H1 (cell line): ENCODE measurements around the gene NOX5. TPM values are rescaled to one million over a fixed set of nuclear protein-coding genes. Genes with fewer than 3 reads are reported as not detected.

Experiments
- CTCF ChIA-PET: fragments of 300-600 bp; sonication (Branson Sonifier 250); formaldehyde crosslinking; loops from one replicate; lab custom pipeline; 2021; ENCODE audit not compliant: partially characterized antibody; lab: Charles Lee
- POLR2A ChIA-PET: fragments of 300-600 bp; sonication (Branson Sonifier 250); formaldehyde crosslinking; loops from one replicate; lab custom pipeline; 2021; ENCODE audit warnings: inconsistent platforms; ENCODE audit not compliant: partially characterized antibody; lab: Charles Lee
- DNase-seq, 2 experiments: peaks; one replicate each; pipeline versions ENCODE4 v3.0.0 to v3.0.0-alpha.2; 2010 to 2022; ENCODE audit warnings: low spot score in 2 of 2, low read depth in 1 of 2, mixed read lengths in 1 of 2
- FAIRE-seq: peaks from 2 replicates; lab custom pipeline; 2011; peaks lifted over from hg19 to GRCh38; lab: Jason Lieb, UNC
- H2AFZ ChIP-seq: 2 replicates; pipeline ENCODE4 v1.8.1; 2012; ENCODE audit warnings: low read length, inconsistent platforms
- H2AK5ac ChIP-seq: 2 replicates; pipeline ENCODE4 v1.6.1; 2013; ENCODE audit warnings: low read depth, low read length
- H2BK120ac ChIP-seq: replicated peaks from 2 replicates; pipeline ENCODE3; 2013; ENCODE audit warnings: low read depth, low read length, inconsistent platforms
- H2BK12ac ChIP-seq: 2 replicates; pipeline ENCODE4 v1.6.1; 2013; ENCODE audit warnings: low read depth, low read length
- H2BK15ac ChIP-seq: 2 replicates; pipeline ENCODE4 v1.6.1; 2013; ENCODE audit warnings: low read length
- H2BK20ac ChIP-seq: 2 replicates; pipeline ENCODE4 v1.6.1; 2013; ENCODE audit warnings: low read length
- H2BK5ac ChIP-seq: 2 replicates; pipeline ENCODE4 v1.6.1; 2013; ENCODE audit warnings: low read depth, low read length
- H3K14ac ChIP-seq: 2 replicates; pipeline ENCODE4 v1.6.1; 2013; ENCODE audit warnings: inconsistent platforms; ENCODE audit not compliant: insufficient read length
- H3K18ac ChIP-seq: 2 replicates; pipeline ENCODE4 v1.6.1; 2013; ENCODE audit warnings: low read length; ENCODE audit errors: extremely low read depth
- H3K23ac ChIP-seq: 2 replicates; pipeline ENCODE4 v1.6.1; 2013; ENCODE audit warnings: inconsistent platforms; ENCODE audit not compliant: insufficient read length
- H3K23me2 ChIP-seq: 2 replicates; pipeline ENCODE4 v1.6.1; 2013; ENCODE audit warnings: low read depth, low read length
- H3K27ac ChIP-seq: 2 replicates; pipeline ENCODE4 v1.6.1; 2011; ENCODE audit warnings: low read depth, low read length, inconsistent platforms
- H3K27me3 ChIP-seq, 4 experiments: replicated peaks in 1 of 4; 1 replicate in 1 of 4; 2 replicates in 3 of 4; pipeline versions ENCODE4 v1.6.1 to v1.8.1; 2011 to 2013; ENCODE audit warnings: low read length in 3 of 4, mild to moderate bottlenecking in 3 of 4, inconsistent platforms in 2 of 4, mixed read lengths in 2 of 4, moderate library complexity in 1 of 4; ENCODE audit not compliant: control insufficient read depth in 3 of 4, insufficient read depth in 3 of 4; ENCODE audit errors: extremely low read depth in 1 of 4
- H3K36me3 ChIP-seq, 4 experiments: 2 replicates each; pipeline versions ENCODE4 v1.6.1 to v1.8.1; 2011 to 2013; ENCODE audit warnings: mild to moderate bottlenecking in 4 of 4, low read length in 3 of 4, moderate library complexity in 2 of 4, control low read depth in 1 of 4, inconsistent platforms in 1 of 4; ENCODE audit not compliant: insufficient read depth in 4 of 4, control insufficient read depth in 2 of 4
- H3K4ac ChIP-seq: replicated peaks from 2 replicates; pipeline ENCODE3; 2013; ENCODE audit warnings: low read length, low read depth, mixed read lengths, inconsistent platforms; ENCODE audit not compliant: insufficient read length
- H3K4me1 ChIP-seq, 4 experiments: replicated peaks in 1 of 4; 1 replicate in 1 of 4; 2 replicates in 3 of 4; pipeline versions ENCODE4 v1.6.1 to v1.8.1; 2011 to 2013; ENCODE audit warnings: low read length in 3 of 4, inconsistent platforms in 2 of 4, mixed read lengths in 1 of 4; ENCODE audit not compliant: insufficient read depth in 4 of 4, control insufficient read depth in 3 of 4
- H3K4me2 ChIP-seq, 2 experiments: 2 replicates each; pipeline versions ENCODE4 v1.6.1 to v1.8.1; 2011 to 2013; ENCODE audit warnings: low read depth in 2 of 2, low read length in 2 of 2, control low read depth in 1 of 2, inconsistent platforms in 1 of 2, mild to moderate bottlenecking in 1 of 2; ENCODE audit not compliant: insufficient read depth in 1 of 2
- H3K4me3 ChIP-seq, 4 experiments: fragments of 200-600, 300-600 bp in 1 of 4; sonication (generic), shearing (Covaris generic), sonication (Bioruptor Twin) in 1 of 4; 2 replicates each; pipeline versions ENCODE4 v1.5.1 to v1.8.1; 2011 to 2016; ENCODE audit warnings: low read length in 4 of 4, low read depth in 3 of 4, control low read depth in 2 of 4, inconsistent platforms in 2 of 4, mild to moderate bottlenecking in 2 of 4, mixed read lengths in 1 of 4, moderate library complexity in 1 of 4; ENCODE audit not compliant: insufficient read depth in 2 of 4; ENCODE audit errors: extremely low read depth in 1 of 4
- H3K56ac ChIP-seq: replicated peaks from 2 replicates; pipeline ENCODE3; 2013; ENCODE audit warnings: low read depth, mild to moderate bottlenecking, mixed read lengths, low read length, inconsistent platforms; ENCODE audit not compliant: insufficient read length
- H3K79me1 ChIP-seq: 2 replicates; pipeline ENCODE4 v1.6.1; 2013; ENCODE audit warnings: low read depth, low read length, control low read depth
- H3K79me2 ChIP-seq, 2 experiments: 2 replicates each; pipeline versions ENCODE4 v1.6.1 to v1.8.1; 2012 to 2013; ENCODE audit warnings: low read length in 2 of 2, mild to moderate bottlenecking in 2 of 2, inconsistent platforms in 1 of 2; ENCODE audit not compliant: insufficient read depth in 2 of 2, control insufficient read depth in 1 of 2
- H3K9ac ChIP-seq, 4 experiments: replicated peaks in 1 of 4; 1 replicate in 1 of 4; 2 replicates in 3 of 4; pipeline versions ENCODE4 v1.6.1 to v1.8.1; 2011 to 2013; ENCODE audit warnings: low read depth in 3 of 4, low read length in 3 of 4, control low read depth in 2 of 4, mild to moderate bottlenecking in 2 of 4, moderate library complexity in 2 of 4, inconsistent platforms in 1 of 4; ENCODE audit errors: extremely low read depth in 1 of 4
- H3K9me3 ChIP-seq, 2 experiments: 2 replicates each; pipeline versions ENCODE4 v1.6.1 to v1.8.1; 2012 to 2013; ENCODE audit warnings: mild to moderate bottlenecking in 2 of 2, moderate library complexity in 2 of 2, control low read depth in 1 of 2, inconsistent platforms in 1 of 2, low read depth in 1 of 2, low read length in 1 of 2, mixed read lengths in 1 of 2; ENCODE audit not compliant: insufficient read depth in 2 of 2
- H4K20me1 ChIP-seq, 2 experiments: replicated peaks in 1 of 2; 2 replicates each; pipeline versions ENCODE3 to v1.8.1; 2011 to 2013; ENCODE audit warnings: inconsistent platforms in 2 of 2, low read length in 2 of 2, mild to moderate bottlenecking in 1 of 2; ENCODE audit not compliant: insufficient read depth in 2 of 2, control insufficient read depth in 1 of 2
- H4K5ac ChIP-seq: 2 replicates; pipeline ENCODE4 v1.6.1; 2013; ENCODE audit warnings: low read length, low read depth, mixed read lengths, inconsistent platforms; ENCODE audit not compliant: insufficient read length
- H4K8ac ChIP-seq: 2 replicates; pipeline ENCODE4 v1.8.0; 2013; ENCODE audit warnings: mild to moderate bottlenecking, moderate library complexity, low read length, inconsistent platforms; ENCODE audit not compliant: insufficient read depth; ENCODE audit errors: extremely low read depth
- H4K91ac ChIP-seq: replicated peaks from 2 replicates; pipeline ENCODE3; 2013; ENCODE audit warnings: low read length, mixed read lengths, inconsistent platforms; ENCODE audit not compliant: insufficient read length
- CHD1 ChIP-seq: IDR thresholded peaks from 2 replicates; pipeline ENCODE4 v1.6.1; 2012; ENCODE audit warnings: low read depth, low read length, improper control_type of control experiment
- CREB1 ChIP-seq: IDR thresholded peaks from 2 replicates; pipeline ENCODE4 v1.6.1; 2012; ENCODE audit warnings: inconsistent platforms
- CTCF ChIP-seq, 3 experiments: IDR thresholded peaks; 1 replicate in 2 of 3; 2 replicates in 1 of 3; pipeline versions ENCODE4 v1.5.1 to v1.6.1; 2011; ENCODE audit warnings: low read length in 3 of 3, mild to moderate bottlenecking in 3 of 3, inconsistent platforms in 2 of 3, low read depth in 1 of 3, moderate library complexity in 1 of 3; ENCODE audit not compliant: insufficient read depth in 1 of 3; ENCODE audit errors: control extremely low read depth in 1 of 3
- JUN ChIP-seq: IDR thresholded peaks from 2 replicates; pipeline ENCODE4 v1.6.1; 2011; ENCODE audit warnings: low read depth, mild to moderate bottlenecking, improper control_type of control experiment, low read length
- MAX ChIP-seq: IDR thresholded peaks from 2 replicates; pipeline ENCODE4 v1.6.1; 2012; ENCODE audit warnings: inconsistent platforms
- PHF8 ChIP-seq: fragments of 200-600 bp; sonication (generic); conservative IDR thresholded peaks from 2 replicates; pipeline ENCODE4 v1.7.1; 2012; ENCODE audit warnings: low read depth, mild to moderate bottlenecking, inconsistent platforms, low read length, moderate library complexity
- POU5F1 ChIP-seq: IDR thresholded peaks from 2 replicates; pipeline ENCODE4 v1.6.1; 2011; ENCODE audit warnings: low read depth, mild to moderate bottlenecking, low read length, moderate library complexity
- SIX5 ChIP-seq: IDR thresholded peaks from 2 replicates; pipeline ENCODE4 v1.6.1; 2011; ENCODE audit warnings: mild to moderate bottlenecking, low read depth, low read length
- SRF ChIP-seq: IDR thresholded peaks from 2 replicates; pipeline ENCODE4 v1.6.1; 2011; ENCODE audit warnings: mild to moderate bottlenecking, low read depth, low read length, moderate library complexity
- TBP ChIP-seq: IDR thresholded peaks from 2 replicates; pipeline ENCODE4 v1.6.1; 2011; ENCODE audit warnings: low read depth, low read length, improper control_type of control experiment
- WGBS, 2 experiments: shearing (Covaris generic) in 1 of 2; methylation state at CpG; one replicate each; pipeline versions ENCODE4 v1.1.6 to v1.1.7; 2013 to 2015; ENCODE audit warnings: low lambda C conversion rate in 2 of 2, mixed read lengths in 2 of 2, inconsistent platforms in 1 of 2, low coverage in 1 of 2, missing lambda C conversion rate in 1 of 2; ENCODE audit not compliant: insufficient replicate concordance in 2 of 2, insufficient coverage in 1 of 2, insufficient read length in 1 of 2; ENCODE audit errors: extremely low coverage in 1 of 2, missing lambda C conversion rate in 1 of 2; 5-methylcytosine and 5-hydroxymethylcytosine counted together
- polyA plus RNA-seq, 7 experiments: library from polyadenylated mRNA; depleted of rRNA in 3 of 7; stranded (reverse) in 5 of 7; unstranded in 2 of 7; fragments of >200 nt in 5 of 7; fragments of 200-250 nt in 2 of 7; gene quantifications; 1 replicate in 5 of 7; 2 replicates in 1 of 7; 4 replicates in 1 of 7; pipeline versions ENCODE4 v1.2.1 to v1.2.3, GENCODE V29; 2011 to 2013; ENCODE audit warnings: missing spikeins in 2 of 7, mixed read lengths in 2 of 7
- total RNA-seq: library from RNA; stranded (reverse); fragmentation: NEBNext Ultra II Directional; extraction: Animal tissue kit (Norgen Biotek cat#: 25700); gene quantifications from 2 replicates; pipeline ENCODE4 v1.2.1, GENCODE V29; 2021

The NOX5 gene
- total and polyA plus RNA-seq, 2 of the 8 experiments (the other 6 are each of a cell fraction or from before 2014, with no cell fraction given): under 0.01 TPM; not detected in 1

GRCh38 chr15:68983961-68984481 is 30.5 kb upstream of the NOX5 start:
- FAIRE-seq: no peak
- CTCF ChIA-PET: interaction anchor here (0.7 to 0.9 kb wide), 2 partner anchors 13 to 47 kb away, joined by 3 to 5 read pairs; no protein-coding TSS in a partner anchor

More at GRCh38 chr15:68983961-68984481, 30.5 kb upstream of the NOX5 start:
- H2BK5ac ChIP-seq: no peak overlapping the region
- H4K91ac ChIP-seq: no peak overlapping the region
- no peak overlapping the region for H4K5ac ChIP-seq
- no peak overlapping the region for H2BK15ac ChIP-seq
- POLR2A ChIA-PET: no interaction called here
- no peaks in the 10 kb centered on the region for H3K4me1 ChIP-seq
- TF ChIP-seq CHD1: no peak
- TF ChIP-seq SIX5: no peak
- TF ChIP-seq CTCF (IDR thresholded peaks at IDR 0.05; ENCODE audit: control extremely low read depth in 1 of 3, insufficient read depth in 1 of 3, low read depth in 1 of 3, low read length in 3 of 3): no peak
- no peak for TF ChIP-seq POU5F1
- TF ChIP-seq PHF8: no peak
- no peak for TF ChIP-seq TBP
- TF ChIP-seq CREB1: no peak
- no peak for TF ChIP-seq MAX
- TF ChIP-seq JUN: no peak
- TF ChIP-seq SRF: no peak
- no peak overlapping the region for H3K4me3 ChIP-seq
- H3K56ac ChIP-seq: no peak overlapping the region
- H4K20me1 ChIP-seq: no peaks in the 10 kb centered on the region
- no peak overlapping the region for H3K23ac ChIP-seq
- H3K27ac ChIP-seq: no peak overlapping the region
- WGBS, 2 experiments: 81% methylated on average over 4 of the region's 4 CpGs; no CpG with 5 or more reads in 1 of the 2 experiments
- no peak overlapping the region for H2BK20ac ChIP-seq
- H3K27me3 ChIP-seq: no peaks in the 10 kb centered on the region
- H3K23me2 ChIP-seq: no peaks in the 10 kb centered on the region
- no peak overlapping the region for H3K18ac ChIP-seq
- no peak overlapping the region for H2AK5ac ChIP-seq
- H3K79me2 ChIP-seq: no peaks in the 10 kb centered on the region
- no peak overlapping the region for H2BK12ac ChIP-seq
- H3K9ac ChIP-seq: no peak overlapping the region
- no peaks in the 10 kb centered on the region for H3K79me1 ChIP-seq
- no peak overlapping the region for H4K8ac ChIP-seq
- H3K4me2 ChIP-seq: no peak overlapping the region
- no peaks in the 10 kb centered on the region for H3K36me3 ChIP-seq
- H3K14ac ChIP-seq: no peak overlapping the region
- H2BK120ac ChIP-seq: no peak overlapping the region
- peaks cover 2 to 7% of the 10 kb centered on the region in 2 experiments; a peak in 1 of 4 replicates for H3K9me3 ChIP-seq
- no peak for DNase-seq
- H2AFZ ChIP-seq: no peak overlapping the region
- H3K4ac ChIP-seq: no peak overlapping the region
